GM12865 (cell line): ENCODE measurements around the gene SHD.

ENCODE experiments used
- DNase-seq: peaks from one replicate; pipeline ENCODE4 v3.0.0; 2010; ENCODE audit warnings: low read depth
- H3K4me3 ChIP-seq: 2 replicates; pipeline ENCODE4 v1.5.1; 2011; ENCODE audit warnings: mild to moderate bottlenecking, low read depth, low read length, control low read depth
- TF ChIP-seq, protein P1 (sequence below): IDR thresholded peaks from 2 replicates; pipeline ENCODE4 v1.5.1; 2011; ENCODE audit warnings: low read length, control low read depth, low read depth, inconsistent platforms; ENCODE audit not compliant: insufficient read depth; ENCODE audit errors: missing control alignments

Gene SHD

DNA sequence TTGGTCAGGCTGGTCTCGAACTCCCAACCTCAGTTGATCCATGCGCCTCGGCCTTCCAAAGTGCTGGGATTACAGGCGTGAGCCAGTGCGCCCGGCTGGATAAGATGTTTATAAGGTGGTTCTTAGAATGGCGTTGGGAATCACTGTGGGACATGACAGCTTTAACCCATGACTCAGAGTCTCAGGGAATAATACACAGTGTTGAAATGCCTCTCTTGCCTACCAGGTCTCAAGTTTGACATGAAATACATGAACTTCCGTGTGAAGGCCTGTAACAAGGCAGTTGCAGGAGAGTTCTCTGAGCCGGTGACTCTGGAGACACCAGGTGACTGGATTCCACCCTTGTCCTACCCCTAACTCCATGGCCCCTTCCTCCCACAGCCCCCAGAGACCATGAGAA, 37.9 kb downstream of the SHD start:
- no peak for DNase-seq
- no peak overlapping the region for H3K4me3 ChIP-seq
- TF ChIP-seq, protein P1, sequence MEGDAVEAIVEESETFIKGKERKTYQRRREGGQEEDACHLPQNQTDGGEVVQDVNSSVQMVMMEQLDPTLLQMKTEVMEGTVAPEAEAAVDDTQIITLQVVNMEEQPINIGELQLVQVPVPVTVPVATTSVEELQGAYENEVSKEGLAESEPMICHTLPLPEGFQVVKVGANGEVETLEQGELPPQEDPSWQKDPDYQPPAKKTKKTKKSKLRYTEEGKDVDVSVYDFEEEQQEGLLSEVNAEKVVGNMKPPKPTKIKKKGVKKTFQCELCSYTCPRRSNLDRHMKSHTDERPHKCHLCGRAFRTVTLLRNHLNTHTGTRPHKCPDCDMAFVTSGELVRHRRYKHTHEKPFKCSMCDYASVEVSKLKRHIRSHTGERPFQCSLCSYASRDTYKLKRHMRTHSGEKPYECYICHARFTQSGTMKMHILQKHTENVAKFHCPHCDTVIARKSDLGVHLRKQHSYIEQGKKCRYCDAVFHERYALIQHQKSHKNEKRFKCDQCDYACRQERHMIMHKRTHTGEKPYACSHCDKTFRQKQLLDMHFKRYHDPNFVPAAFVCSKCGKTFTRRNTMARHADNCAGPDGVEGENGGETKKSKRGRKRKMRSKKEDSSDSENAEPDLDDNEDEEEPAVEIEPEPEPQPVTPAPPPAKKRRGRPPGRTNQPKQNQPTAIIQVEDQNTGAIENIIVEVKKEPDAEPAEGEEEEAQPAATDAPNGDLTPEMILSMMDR, result no peak

DNA sequence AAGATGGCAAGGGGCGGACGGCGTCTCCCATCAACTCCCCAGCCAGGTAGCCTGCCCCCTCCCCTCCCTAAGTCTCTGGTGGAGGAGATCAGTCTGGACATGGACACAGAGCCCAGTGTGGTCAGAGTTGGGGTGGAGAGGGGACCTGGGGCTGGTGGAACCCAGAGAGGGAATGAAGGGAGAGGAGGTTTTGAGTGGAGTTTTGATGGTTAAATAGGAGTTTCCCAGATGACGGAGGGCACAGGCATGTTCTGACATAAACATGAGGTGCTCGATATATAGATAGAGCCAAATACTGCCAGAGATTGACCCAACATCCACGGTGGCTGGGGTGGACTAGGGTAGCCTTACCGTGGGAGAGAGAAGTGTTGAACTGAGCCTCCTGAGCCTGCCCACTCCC, 39.4 kb downstream of the SHD start:
- TF ChIP-seq, protein P1, result no peak
- no peak for DNase-seq

GRCh38 chr19:4319067-4319718, 40.1 kb downstream of the SHD start:
- DNase-seq, result no peak
- H3K4me3 ChIP-seq, result no peak overlapping the region
- TF ChIP-seq, protein P1, result no peak

More for the DNA sequence above, 39.4 kb downstream of the SHD start:
- no peak overlapping the region for H3K4me3 ChIP-seq

DNA sequence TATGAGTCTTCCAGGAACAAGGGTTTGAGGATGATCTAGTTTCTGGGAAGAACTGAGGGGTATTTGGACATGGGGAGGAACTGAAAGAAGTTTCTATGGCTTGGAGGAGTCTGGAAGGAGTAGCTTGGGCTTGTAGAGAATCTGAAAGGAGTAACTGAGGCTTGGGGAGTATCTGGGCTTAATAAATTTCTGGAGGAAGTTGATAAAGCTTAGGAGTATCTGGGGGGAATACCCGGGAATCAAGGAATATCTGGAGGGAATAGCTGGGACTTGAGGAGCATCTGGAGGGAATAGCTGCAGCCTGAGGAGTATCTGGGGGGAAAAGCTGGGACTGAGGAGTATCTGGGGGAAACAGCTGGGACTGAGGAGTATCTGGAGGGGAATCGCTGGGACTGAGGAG, 41.4 kb downstream of the SHD start:
- TF ChIP-seq, protein P1, result no peak
- DNase-seq, result no peak
- H3K4me3 ChIP-seq, result no peak overlapping the region

- H3K4me3 ChIP-seq, result no peak overlapping the region
- DNase-seq, result no peak
- TF ChIP-seq, protein P1, result no peak
Measured at GRCh38 chr19:4322942-4323665, 44.0 kb downstream of the SHD start.

DNA sequence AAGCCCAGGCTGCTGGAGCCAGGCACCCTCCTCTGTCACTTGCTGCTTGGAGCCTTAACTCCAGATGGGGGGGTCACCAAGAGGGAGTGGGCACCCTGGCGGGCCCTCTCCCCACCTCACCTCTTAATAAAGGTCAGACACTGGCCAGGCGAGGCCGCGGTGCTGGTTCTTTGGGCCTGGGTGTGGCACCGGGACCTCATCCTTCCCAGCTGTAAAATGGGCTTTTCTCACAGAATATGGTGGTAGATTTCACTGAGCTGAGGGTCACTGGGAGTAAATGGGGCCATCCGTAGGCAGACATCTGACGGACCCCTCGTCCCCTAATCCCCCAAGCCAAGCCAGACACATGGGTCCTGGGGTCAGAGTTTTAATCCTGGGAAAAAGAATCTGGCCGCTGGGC, 44.6 kb downstream of the SHD start:
- TF ChIP-seq, protein P1, result no peak
- no peak overlapping the region for H3K4me3 ChIP-seq
- no peak for DNase-seq
